ENCODE results near the gene TRIM43B.
"Not testable (repeated sequence)": the region's sequence is repeated elsewhere in the genome, so short reads cannot be mapped to it uniquely, and the experiment has no call there.

Gene TRIM43B

DNA sequence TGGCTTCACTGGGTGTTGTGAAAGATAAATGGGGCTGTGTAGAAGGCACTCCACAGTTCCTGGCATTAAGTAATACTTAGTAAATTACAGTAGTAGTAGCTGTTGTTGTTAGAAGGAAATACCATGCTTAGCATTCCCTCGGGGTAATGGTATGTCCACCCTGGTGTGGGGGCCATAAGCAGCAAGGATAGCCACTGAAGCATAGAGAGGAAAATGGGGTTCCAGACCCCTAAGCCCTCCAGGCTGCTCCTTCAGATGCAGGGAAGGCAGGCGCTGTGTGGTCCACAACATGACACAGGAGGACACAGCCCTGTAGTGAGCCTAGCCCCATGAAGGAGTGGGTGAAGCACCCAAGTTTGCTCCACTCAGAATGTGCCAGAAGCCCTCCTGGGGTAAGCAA is 50.6 kb downstream of the TRIM43B start:
- DNase-seq (ENCODE audit: low spot score) = not testable (repeated sequence)

DNA sequence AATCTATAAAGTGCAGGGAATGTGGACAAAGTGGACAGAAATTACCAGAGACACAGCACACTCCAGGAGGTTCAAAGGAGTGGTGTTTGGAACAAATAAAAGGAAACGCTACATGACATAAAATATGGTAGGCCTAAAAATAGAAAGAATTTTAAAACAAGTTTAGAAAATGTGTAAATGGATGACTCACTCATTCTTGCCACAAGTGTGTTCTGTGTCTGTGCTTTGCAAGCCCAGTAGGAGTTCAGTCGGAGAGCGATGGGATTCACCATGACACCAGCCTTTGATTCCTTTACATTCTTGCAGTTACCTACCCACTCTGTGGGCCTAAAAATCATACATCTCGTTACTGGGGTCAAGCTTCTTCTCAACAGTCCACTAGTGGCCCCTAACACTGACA is 51.2 kb downstream of the TRIM43B start:
- not testable (repeated sequence) for DNase-seq (ENCODE audit: low spot score)

GRCh38 chr2:95429748-95430467 is 54.6 kb downstream of the TRIM43B start:
- not testable (repeated sequence) for DNase-seq (ENCODE audit: low spot score)

DNA sequence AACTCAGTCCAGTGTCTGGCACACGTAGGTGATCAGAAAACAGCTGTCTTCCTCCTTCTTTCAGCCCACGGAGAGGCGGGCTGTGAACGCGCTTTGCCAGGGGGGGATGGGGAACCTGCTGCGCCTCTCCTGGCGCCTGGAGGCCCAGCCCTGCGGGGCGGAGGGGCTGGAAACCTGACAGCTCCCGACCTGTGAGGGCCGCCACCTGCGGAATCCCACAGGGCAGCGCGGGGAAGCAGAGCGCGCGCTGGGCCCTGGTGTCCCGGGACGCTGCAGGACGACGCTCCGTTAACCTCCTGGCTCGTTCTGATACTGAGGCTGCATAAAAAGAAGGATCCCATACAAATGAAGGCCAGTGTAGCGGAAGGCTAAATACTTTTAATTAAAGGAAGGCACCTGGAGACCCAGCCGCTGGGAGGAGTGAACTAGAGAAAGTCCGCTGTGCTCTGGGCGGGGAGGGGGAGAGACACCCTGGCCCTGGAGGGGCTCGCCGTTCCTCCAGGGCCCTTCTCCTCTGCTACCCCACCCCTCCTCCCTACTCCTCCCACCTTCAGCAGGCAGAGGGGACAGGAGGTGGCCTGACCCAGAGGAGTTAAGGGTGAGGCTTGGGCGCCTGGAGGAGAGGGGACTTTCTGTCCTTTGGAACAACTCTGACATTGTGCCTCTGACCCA is 57.2 kb downstream of the TRIM43B start:
- not testable (repeated sequence) for DNase-seq (ENCODE audit: low spot score)

Measured in RKO (cell line).